Measurements from ENCODE around the gene MPPED2.

The MPPED2 gene

DNA sequence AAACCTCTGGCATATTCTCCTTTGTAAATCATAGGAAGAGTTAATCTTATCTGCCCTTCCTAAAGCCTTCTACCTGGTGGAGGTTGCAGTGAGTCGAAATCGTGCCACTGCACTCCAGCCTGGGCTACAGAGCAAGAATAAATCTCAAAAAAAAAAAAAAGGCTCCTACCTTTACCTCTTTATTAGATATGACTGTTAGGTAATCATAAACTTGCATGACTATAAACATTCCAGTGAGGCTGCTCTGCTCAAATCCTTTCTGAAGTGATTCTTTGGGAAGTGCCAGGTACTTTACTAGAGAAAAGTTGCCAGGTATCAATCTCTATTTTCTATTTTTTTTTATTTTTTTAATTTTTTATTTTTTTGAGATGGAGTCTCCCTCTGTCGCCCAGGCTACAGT, 59.6 kb downstream of the MPPED2 start:
- no peak for DNase-seq

DNA sequence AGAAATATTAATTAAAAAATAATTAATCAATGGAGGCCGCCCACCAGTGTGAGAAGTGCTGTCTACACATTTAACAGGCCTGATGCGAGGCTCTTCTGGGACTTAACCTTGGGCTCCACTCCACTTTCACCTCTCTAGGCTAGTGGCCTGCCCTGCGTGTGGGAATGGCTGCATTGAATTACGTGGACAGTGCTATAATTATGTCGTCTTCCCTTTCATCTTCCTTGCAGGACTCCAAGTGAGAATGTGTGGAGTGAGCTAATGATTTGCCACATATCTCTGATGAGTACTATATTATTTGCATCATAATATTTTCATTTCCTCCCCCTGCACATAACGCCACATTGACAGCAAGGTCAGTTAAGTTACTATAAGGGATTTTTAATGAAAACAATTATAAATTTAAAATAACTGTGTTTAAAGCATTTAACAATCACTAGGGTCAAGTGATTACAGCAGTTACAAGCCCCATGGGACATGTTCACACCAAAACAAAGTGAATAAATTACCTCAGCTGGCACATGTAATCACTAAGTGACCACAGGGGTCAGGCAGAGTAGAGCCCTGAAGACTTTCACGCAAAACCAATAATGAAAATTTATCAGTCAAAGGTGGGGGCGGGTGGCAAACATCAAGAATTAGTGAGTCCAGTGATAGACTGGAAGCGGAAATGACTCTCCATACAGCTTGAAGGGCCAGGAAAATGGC, 63.5 kb downstream of the MPPED2 start:
- DNase-seq = no peak

DNA sequence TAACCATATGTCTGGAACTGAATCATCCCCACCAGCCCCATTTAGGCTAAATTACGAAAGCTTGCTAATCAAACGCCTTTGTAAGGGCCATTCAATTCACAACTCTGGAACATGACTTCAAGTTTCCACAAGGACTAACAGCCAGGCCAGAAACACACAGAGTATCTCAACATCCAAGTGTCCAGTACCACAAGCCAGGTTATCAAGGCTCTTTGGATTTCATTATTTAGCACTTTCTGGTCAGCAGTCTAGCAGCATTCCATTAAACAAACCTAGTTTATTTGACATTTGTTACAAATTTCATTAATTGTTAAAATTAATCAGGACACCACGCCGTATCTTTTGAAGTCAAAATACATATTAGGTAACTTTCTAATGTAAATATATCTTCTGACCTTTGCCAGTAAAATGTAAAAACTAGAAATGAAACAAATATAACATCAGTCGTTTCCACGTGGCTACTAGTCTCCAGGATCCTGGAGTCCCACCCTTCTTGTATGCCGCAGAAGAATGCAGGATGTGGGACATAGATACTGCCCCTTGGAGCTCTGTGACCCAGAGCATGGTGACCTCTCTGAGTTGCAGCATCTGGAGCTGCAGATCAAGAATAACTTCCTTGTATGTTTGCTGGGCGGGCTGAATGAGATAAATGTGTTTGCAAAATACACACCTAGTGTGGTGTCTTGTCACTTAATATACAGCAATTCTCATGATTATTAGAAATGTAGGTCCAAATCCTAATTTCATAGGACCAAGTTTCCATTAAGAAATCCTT, 64.7 kb downstream of the MPPED2 start:
- no peak for DNase-seq

DNA sequence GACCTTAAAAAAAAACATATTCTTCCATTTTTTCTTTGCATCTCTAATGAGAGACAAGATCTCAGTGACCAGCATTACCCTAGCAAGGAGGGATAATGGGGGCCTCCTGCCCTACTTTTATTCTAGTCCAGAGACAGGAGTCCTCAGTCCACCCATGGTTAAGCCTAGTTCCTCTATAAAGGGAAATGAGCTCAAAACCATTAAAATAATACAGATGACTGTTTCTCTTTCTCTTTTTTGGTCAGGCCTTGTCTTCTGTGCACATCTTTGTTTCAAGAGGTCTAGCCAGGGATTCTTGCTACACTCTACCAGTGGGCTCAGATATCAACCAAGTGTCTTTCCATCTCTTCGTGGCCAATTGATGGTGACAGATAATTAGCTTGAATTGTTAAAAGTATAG, 73.1 kb downstream of the MPPED2 start:
- no peak for DNase-seq

DNA sequence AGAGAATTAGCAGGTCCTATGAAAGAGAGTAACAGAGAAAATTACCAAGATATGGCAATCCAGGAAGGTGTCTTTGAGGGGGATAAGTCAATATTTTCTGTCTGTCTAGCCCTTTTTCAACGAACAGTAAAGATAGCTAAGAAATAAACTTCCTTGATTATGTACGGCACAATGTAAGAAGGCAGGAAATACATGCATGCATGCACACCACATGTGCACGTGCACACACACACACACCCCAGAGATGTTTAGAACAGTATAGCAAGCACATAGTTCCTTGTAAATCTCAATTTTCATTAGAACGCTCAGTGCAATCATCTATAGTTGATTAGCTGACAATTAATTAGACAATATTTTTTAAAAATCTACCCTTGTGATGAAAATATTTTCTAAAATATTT, 74.7 kb downstream of the MPPED2 start:
- no peak for DNase-seq

- DNase-seq = no peak
Observed at GRCh38 chr11:30510750-30511149, 75.4 kb downstream of the MPPED2 start.

GRCh38 chr11:30509364-30509763, 76.8 kb downstream of the MPPED2 start:
- DNase-seq = no peak

DNA sequence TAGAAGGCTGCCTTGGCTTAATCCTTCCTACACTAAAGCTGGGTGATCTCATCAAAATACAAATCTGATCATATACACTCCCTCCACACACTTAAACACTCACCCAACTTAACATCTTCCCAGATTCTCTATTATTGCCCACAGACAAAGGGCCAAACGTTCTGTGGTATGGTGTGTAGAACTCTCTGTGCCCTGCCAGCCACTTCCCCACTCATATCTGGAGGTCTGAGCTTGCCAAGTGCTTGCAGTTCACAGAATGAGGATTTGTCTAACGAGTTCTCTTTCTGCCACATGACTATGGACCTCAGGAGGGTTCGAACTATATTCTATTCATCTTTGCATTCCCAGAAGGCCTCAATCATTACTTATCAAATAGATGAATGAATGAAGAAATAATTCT, 77.6 kb downstream of the MPPED2 start:
- DNase-seq = no peak

DNA sequence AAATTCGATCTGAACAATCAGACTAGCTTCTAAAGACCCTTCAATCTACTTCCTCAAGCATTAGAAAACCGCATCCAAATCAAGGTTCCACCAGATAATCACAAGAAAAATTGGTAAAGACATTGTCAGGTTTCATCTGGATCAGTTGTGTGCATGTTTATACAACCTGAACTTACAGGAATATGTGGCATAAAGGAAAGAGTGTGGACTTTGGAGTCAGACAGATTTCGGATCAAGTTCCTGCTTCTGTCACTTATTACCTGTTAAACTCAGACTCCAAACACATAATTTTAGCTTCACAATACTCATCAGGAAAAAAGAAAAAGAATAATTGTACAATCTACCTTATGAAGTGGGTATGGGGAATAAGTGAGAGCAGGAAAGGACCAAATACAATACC, 80.5 kb downstream of the MPPED2 start:
- DNase-seq = no peak

GRCh38 chr11:30504468-30504867, 81.7 kb downstream of the MPPED2 start:
- no peak for DNase-seq

GRCh38 chr11:30503156-30503555, 83.0 kb downstream of the MPPED2 start:
- DNase-seq = no peak

DNA sequence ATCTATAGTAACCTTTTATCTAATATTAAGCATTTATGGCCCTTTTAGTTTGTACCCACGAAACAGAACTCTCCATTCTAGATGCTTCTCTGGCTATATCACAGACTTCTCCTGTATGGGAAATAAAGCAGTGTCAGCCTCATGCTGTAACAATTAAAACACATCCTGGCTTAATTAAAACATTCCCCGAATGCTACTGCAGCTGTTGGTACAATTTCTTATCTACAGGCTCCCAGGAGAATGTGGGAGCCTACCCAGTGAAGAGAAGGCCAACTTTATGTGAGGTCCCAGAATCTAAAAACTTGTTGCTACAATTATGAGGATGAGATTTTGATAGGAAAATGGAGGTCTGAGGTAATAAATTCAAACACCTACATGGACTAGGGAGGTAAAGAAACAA, 83.8 kb downstream of the MPPED2 start:
- no peak for DNase-seq

DNA sequence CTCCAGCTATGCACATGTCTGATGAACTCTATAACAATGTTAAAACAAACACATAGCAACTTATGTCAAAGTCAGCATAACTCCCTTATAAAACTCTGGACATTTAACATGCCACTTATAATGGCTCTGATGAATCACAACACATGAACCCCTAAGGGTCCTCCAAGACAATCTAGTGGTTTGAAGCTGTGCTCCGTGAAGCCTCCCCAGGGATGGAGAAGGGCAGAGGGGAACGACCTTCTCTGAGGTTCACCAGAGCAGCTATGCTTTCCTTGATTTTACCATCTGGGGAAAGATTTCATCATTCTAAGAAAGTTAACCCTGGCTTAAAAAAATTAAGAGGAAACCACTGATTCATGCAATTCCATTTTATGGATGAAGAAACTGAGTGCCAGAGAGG, 84.4 kb downstream of the MPPED2 start:
- no peak for DNase-seq

GRCh38 chr11:30499940-30500339, 86.2 kb downstream of the MPPED2 start:
- DNase-seq = no peak

DNA sequence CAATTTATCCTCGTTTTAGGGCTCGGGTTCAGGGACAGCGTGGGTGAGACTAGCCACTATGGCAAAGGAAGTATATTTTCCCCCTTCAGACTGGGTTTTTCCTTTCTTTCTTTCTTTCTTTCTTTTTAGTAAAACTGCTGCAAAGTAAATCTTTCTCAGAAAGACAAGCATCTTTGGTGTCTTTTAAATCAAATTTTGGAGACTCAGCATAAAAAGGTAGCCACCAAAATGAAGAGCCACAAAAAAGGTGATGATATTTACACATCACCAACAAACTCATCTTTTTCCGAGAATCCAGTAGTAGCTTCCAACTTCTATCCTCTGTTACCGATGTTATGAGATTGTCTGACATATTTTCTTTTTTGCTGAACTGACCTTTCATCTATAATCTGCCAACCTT, 88.6 kb downstream of the MPPED2 start:
- DNase-seq = no peak

GRCh38 chr11:30496935-30497334, 89.2 kb downstream of the MPPED2 start:
- no peak for DNase-seq

GRCh38 chr11:30495437-30495836, 90.7 kb downstream of the MPPED2 start:
- no peak for DNase-seq

GRCh38 chr11:30489511-30489910, 96.6 kb downstream of the MPPED2 start:
- no peak for DNase-seq

DNA sequence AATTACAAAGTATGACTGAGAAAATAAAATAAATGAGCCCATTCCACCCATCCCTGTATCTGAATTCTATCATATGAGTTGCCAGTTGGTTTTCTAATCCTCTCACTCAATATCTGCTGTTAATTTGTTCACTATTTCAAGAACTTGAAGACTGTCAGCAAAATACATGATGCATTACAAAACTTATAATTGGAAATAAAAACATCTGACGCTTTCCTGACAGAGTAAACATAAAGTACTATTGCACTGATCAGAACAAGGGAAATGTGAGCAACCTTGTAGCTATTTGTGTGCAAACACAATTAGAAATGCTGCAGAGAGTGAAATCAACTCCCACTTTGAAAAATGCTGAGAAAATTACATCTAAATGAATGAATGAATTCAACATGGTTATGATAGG, 97.1 kb downstream of the MPPED2 start:
- no peak for DNase-seq

GRCh38 chr11:30488304-30488998, 97.7 kb downstream of the MPPED2 start:
- no peak for DNase-seq

- peak; percentile 57 for DNase-seq
Observed at GRCh38 chr11:30487200-30487898, 98.8 kb downstream of the MPPED2 start.

GRCh38 chr11:30485756-30486155, 100.4 kb downstream of the MPPED2 start:
- no peak for DNase-seq

DNA sequence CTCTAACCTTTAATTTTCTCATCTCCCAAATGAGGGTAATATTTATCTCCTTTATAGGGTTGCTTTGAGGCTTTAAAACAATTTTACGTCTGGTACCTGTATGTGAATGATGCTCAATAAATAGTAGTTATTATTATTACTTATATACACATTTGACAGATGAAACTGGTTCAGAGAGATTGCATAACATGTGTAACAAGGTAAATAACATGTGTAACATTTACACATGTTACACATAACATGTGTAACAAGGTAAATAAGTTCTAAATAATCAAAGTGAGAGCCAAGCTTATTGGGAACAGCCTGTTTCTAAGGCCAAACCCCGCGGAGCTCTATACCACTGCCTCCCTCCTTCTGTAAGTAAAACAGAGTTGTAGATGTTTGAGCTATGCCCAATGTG, 100.9 kb downstream of the MPPED2 start:
- no peak for DNase-seq

All from CD4-positive, alpha-beta T cell treated with Interferon gamma for 1 hour (primary cell).